ENCODE results near the gene ZPBP2.

DNA sequence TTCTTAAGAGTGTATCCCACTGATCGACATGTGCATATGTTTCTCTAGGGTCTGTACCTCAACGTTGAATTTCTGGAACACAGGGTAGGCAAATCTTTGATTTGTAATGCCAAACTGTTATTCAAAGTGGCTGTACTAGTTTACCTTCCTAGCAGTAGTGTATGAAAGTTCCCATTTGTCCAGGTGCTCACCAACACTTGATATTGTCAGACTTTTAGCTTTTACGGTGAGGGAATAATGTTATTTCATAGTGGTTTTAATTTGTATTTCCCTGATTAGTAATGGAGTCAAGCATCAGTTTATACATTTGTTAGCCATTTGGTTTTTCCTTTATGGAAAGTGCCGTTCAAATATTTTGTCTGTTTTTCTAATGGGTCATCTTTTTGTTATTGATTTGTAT is 30.1 kb downstream of the ZPBP2 start:
- no peak for TF ChIP-seq CTCF (IDR thresholded peaks at IDR 0.05; ENCODE audit: poor library complexity, severe bottlenecking)
- no peak for TF ChIP-seq MXI1 (conservative IDR thresholded peaks at IDR 0.05; ENCODE audit: poor library complexity, severe bottlenecking)
- TF ChIP-seq, protein P1, sequence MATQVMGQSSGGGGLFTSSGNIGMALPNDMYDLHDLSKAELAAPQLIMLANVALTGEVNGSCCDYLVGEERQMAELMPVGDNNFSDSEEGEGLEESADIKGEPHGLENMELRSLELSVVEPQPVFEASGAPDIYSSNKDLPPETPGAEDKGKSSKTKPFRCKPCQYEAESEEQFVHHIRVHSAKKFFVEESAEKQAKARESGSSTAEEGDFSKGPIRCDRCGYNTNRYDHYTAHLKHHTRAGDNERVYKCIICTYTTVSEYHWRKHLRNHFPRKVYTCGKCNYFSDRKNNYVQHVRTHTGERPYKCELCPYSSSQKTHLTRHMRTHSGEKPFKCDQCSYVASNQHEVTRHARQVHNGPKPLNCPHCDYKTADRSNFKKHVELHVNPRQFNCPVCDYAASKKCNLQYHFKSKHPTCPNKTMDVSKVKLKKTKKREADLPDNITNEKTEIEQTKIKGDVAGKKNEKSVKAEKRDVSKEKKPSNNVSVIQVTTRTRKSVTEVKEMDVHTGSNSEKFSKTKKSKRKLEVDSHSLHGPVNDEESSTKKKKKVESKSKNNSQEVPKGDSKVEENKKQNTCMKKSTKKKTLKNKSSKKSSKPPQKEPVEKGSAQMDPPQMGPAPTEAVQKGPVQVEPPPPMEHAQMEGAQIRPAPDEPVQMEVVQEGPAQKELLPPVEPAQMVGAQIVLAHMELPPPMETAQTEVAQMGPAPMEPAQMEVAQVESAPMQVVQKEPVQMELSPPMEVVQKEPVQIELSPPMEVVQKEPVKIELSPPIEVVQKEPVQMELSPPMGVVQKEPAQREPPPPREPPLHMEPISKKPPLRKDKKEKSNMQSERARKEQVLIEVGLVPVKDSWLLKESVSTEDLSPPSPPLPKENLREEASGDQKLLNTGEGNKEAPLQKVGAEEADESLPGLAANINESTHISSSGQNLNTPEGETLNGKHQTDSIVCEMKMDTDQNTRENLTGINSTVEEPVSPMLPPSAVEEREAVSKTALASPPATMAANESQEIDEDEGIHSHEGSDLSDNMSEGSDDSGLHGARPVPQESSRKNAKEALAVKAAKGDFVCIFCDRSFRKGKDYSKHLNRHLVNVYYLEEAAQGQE (IDR thresholded peaks at IDR 0.05; ENCODE audit: borderline replicate concordance): no peak
- TF ChIP-seq EP300 (conservative IDR thresholded peaks at IDR 0.05; ENCODE audit: poor library complexity, severe bottlenecking): no peak
- TF ChIP-seq POLR2AphosphoS5 (IDR thresholded peaks at IDR 0.05): no peak
- TF ChIP-seq EZH2 (IDR thresholded peaks at IDR 0.05; ENCODE audit: borderline replicate concordance, insufficient read depth, low read length, poor library complexity, severe bottlenecking): no peak
- no peak for TF ChIP-seq RAD21 (conservative IDR thresholded peaks at IDR 0.05)
- TF ChIP-seq TAF1 (IDR thresholded peaks at IDR 0.05; ENCODE audit: low read depth): no peak

All from neural cell (in vitro differentiated cells).